Measurements from ENCODE around the gene ETV5. TPM values are rescaled to one million over a fixed set of nuclear protein-coding genes. Genes with fewer than 3 reads are reported as not detected.
A peak's percentile ranks its signal among the peaks of the same experiment; 100 is the strongest.

Gene ETV5
- total and polyA plus RNA-seq, 9 of the 15 experiments (the other 6 are each of a cell fraction or from before 2014, with no cell fraction given): 9.2 to 25.9 (median 15.9) TPM

DNA sequence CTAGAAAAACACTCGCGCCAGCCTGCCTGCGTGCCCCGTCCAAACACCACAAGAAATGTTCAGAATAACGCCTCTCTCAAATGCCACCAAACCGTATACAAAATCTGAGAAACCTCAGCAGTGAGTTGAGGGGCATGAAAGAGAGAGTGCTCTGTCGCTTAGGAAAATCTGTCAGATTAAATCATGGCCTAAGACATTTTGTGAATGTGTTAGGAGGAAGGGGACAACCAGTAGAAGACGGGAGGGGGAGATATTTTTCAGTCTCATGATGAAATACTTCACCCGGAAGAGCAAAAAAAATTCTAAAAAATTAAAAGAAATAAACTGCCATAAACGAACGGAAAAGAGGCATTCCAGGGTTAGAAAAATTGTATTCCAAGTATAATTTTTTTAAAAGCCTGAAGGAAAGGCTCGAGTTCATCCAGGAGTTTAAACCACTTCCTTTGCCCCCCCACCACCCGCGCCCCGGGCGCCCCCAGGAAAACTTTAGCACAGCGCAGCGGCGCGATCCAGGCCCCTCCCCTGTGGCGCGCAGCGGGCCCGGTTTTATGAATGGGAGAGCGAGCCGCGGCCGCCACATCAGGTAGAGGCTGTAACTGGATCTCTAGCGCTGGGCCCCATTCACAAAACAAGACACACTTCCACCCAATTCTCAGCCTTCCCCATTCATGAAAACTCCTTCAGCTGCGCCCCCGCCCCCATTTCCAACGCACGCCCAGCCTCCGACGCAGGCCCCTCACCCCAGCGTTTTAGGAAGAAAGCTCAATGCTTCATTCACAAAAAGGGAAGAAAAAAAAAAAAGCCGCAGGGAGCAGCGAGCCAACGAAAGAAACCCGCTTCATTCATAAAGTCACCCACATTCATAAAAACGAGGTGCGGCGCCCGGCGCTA, 1.4 kb downstream of the ETV5 start (continued):
- TF ChIP-seq, protein P1, sequence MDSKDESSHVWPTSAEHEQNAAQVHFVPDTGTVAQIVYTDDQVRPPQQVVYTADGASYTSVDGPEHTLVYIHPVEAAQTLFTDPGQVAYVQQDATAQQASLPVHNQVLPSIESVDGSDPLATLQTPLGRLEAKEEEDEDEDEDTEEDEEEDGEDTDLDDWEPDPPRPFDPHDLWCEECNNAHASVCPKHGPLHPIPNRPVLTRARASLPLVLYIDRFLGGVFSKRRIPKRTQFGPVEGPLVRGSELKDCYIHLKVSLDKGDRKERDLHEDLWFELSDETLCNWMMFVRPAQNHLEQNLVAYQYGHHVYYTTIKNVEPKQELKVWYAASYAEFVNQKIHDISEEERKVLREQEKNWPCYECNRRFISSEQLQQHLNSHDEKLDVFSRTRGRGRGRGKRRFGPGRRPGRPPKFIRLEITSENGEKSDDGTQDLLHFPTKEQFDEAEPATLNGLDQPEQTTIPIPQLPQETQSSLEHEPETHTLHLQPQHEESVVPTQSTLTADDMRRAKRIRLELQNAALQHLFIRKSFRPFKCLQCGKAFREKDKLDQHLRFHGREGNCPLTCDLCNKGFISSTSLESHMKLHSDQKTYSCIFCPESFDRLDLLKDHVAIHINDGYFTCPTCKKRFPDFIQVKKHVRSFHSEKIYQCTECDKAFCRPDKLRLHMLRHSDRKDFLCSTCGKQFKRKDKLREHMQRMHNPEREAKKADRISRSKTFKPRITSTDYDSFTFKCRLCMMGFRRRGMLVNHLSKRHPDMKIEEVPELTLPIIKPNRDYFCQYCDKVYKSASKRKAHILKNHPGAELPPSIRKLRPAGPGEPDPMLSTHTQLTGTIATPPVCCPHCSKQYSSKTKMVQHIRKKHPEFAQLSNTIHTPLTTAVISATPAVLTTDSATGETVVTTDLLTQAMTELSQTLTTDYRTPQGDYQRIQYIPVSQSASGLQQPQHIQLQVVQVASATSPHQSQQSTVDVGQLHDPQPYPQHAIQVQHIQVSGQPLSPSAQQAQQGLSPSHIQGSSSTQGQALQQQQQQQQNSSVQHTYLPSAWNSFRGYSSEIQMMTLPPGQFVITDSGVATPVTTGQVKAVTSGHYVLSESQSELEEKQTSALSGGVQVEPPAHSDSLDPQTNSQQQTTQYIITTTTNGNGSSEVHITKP (IDR thresholded peaks at IDR 0.05; ENCODE audit: partially characterized antibody): peak; percentile 92
- TF ChIP-seq PHB (CRISPR knock-in tag; IDR thresholded peaks at IDR 0.05) (no peak), PHB2 (IDR thresholded peaks at IDR 0.05; ENCODE audit: low read depth) (no peak), BACH1 (tag; IDR thresholded peaks at IDR 0.05) (no peak), KLF1 (tag; IDR thresholded peaks at IDR 0.05) (no peak), JUNB (CRISPR knock-in tag; conservative IDR thresholded peaks at IDR 0.05) (no peak), TOE1 (IDR thresholded peaks at IDR 0.05; ENCODE audit: borderline replicate concordance) (no peak), TOE1 (CRISPR knock-in tag; IDR thresholded peaks at IDR 0.05; ENCODE audit: borderline replicate concordance, low read depth) (no peak), BRD4 (IDR thresholded peaks at IDR 0.05) (no peak), BCOR (IDR thresholded peaks at IDR 0.05) (peak; percentile 44; the same call in 1 of the 2 replicates), XRCC4 (IDR thresholded peaks at IDR 0.05; ENCODE audit: extremely low read depth, insufficient read depth, insufficient read length) (no peak), POLR2G (IDR thresholded peaks at IDR 0.05; ENCODE audit: low read depth, low read length) (peak; percentile 77), CCNT2 (IDR thresholded peaks at IDR 0.05; ENCODE audit: borderline replicate concordance, extremely low read depth, insufficient read length, low read depth, low read length) (peak; percentile 82), CCAR2 (IDR thresholded peaks at IDR 0.05; ENCODE audit: low read depth, low read length) (no peak), ZNF431 (CRISPR knock-in tag; IDR thresholded peaks at IDR 0.05) (no peak)
- TF ChIP-seq, protein P2, sequence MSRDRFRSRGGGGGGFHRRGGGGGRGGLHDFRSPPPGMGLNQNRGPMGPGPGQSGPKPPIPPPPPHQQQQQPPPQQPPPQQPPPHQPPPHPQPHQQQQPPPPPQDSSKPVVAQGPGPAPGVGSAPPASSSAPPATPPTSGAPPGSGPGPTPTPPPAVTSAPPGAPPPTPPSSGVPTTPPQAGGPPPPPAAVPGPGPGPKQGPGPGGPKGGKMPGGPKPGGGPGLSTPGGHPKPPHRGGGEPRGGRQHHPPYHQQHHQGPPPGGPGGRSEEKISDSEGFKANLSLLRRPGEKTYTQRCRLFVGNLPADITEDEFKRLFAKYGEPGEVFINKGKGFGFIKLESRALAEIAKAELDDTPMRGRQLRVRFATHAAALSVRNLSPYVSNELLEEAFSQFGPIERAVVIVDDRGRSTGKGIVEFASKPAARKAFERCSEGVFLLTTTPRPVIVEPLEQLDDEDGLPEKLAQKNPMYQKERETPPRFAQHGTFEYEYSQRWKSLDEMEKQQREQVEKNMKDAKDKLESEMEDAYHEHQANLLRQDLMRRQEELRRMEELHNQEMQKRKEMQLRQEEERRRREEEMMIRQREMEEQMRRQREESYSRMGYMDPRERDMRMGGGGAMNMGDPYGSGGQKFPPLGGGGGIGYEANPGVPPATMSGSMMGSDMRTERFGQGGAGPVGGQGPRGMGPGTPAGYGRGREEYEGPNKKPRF (IDR thresholded peaks at IDR 0.05; ENCODE audit: low read depth, low read length): no peak
- TF ChIP-seq, protein P3, sequence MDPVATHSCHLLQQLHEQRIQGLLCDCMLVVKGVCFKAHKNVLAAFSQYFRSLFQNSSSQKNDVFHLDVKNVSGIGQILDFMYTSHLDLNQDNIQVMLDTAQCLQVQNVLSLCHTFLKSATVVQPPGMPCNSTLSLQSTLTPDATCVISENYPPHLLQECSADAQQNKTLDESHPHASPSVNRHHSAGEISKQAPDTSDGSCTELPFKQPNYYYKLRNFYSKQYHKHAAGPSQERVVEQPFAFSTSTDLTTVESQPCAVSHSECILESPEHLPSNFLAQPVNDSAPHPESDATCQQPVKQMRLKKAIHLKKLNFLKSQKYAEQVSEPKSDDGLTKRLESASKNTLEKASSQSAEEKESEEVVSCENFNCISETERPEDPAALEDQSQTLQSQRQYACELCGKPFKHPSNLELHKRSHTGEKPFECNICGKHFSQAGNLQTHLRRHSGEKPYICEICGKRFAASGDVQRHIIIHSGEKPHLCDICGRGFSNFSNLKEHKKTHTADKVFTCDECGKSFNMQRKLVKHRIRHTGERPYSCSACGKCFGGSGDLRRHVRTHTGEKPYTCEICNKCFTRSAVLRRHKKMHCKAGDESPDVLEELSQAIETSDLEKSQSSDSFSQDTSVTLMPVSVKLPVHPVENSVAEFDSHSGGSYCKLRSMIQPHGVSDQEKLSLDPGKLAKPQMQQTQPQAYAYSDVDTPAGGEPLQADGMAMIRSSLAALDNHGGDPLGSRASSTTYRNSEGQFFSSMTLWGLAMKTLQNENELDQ (CRISPR knock-in tag; IDR thresholded peaks at IDR 0.05; ENCODE audit: borderline replicate concordance): no peak

Data from K562 (cell line).